Keratinocyte (primary cell): Measurements from ENCODE around the gene MYL6. TPM values are rescaled to one million over a fixed set of nuclear protein-coding genes. Genes with fewer than 3 reads are reported as not detected.

Source experiments
- DNase-seq: peaks from one replicate; pipeline ENCODE4 v3.0.0-alpha.2; 2011; ENCODE audit warnings: low read depth, missing footprints, low spot score
- FAIRE-seq: peaks from 2 replicates; lab custom pipeline; 2011; peaks lifted over from hg19 to GRCh38; lab: Jason Lieb, UNC
- H2AFZ ChIP-seq: 2 replicates; pipeline ENCODE4 v1.6.0; 2012; ENCODE audit warnings: low read length, control low read depth, inconsistent platforms; ENCODE audit not compliant: control insufficient read depth
- H3K27ac ChIP-seq: 2 replicates; pipeline ENCODE4 v1.5.1; 2011; ENCODE audit warnings: low read length; ENCODE audit not compliant: control insufficient read depth, insufficient read depth
- H3K27me3 ChIP-seq: 3 replicates; pipeline ENCODE4 v1.6.0; 2011; ENCODE audit warnings: low read length; ENCODE audit not compliant: control insufficient read depth, insufficient read depth; ENCODE audit errors: extremely low read depth
- H3K36me3 ChIP-seq, 2 experiments: 2 replicates in 1 of 2; 3 replicates in 1 of 2; pipeline ENCODE4 v1.5.1; 2011; ENCODE audit warnings: low read length in 2 of 2, mild to moderate bottlenecking in 1 of 2; ENCODE audit not compliant: control insufficient read depth in 2 of 2, insufficient read depth in 2 of 2; ENCODE audit errors: extremely low read depth in 1 of 2
- H3K4me1 ChIP-seq: 3 replicates; pipeline ENCODE4 v1.5.1; 2011; ENCODE audit warnings: low read length; ENCODE audit not compliant: control insufficient read depth, insufficient read depth; ENCODE audit errors: extremely low read depth
- H3K4me2 ChIP-seq: 3 replicates; pipeline ENCODE4 v1.6.0; 2011; ENCODE audit warnings: low read depth, low read length; ENCODE audit not compliant: control insufficient read depth, insufficient read depth; ENCODE audit errors: extremely low read depth
- H3K4me3 ChIP-seq, 3 experiments: fragments of 200-600 bp in 1 of 3; sonication (generic) in 1 of 3; 2 replicates in 2 of 3; 3 replicates in 1 of 3; pipeline ENCODE4 v1.5.1; 2011 to 2016; ENCODE audit warnings: low read length in 3 of 3, mild to moderate bottlenecking in 3 of 3, control low read depth in 2 of 3, inconsistent platforms in 1 of 3, low read depth in 1 of 3, mixed read lengths in 1 of 3, mixed run types in 1 of 3, moderate library complexity in 1 of 3; ENCODE audit not compliant: control insufficient read depth in 2 of 3, insufficient read depth in 2 of 3; ENCODE audit errors: extremely low read depth in 1 of 3
- H3K79me2 ChIP-seq: 2 replicates; pipeline ENCODE4 v1.6.0; 2012; ENCODE audit warnings: low read length; ENCODE audit not compliant: control insufficient read depth, insufficient read depth
- H3K9ac ChIP-seq: 3 replicates; pipeline ENCODE4 v1.6.0; 2011; ENCODE audit warnings: low read length; ENCODE audit not compliant: control insufficient read depth, insufficient read depth; ENCODE audit errors: extremely low read depth
- H3K9me1 ChIP-seq: 3 replicates; pipeline ENCODE4 v1.6.0; 2011; ENCODE audit warnings: low read length; ENCODE audit not compliant: control insufficient read depth, insufficient read depth; ENCODE audit errors: extremely low read depth
- H3K9me3 ChIP-seq: 2 replicates; pipeline ENCODE4 v1.5.1; 2012; ENCODE audit warnings: low read depth, low read length; ENCODE audit not compliant: control insufficient read depth
- H4K20me1 ChIP-seq: 3 replicates; pipeline ENCODE4 v1.6.0; 2011; ENCODE audit warnings: low read length; ENCODE audit not compliant: control insufficient read depth, insufficient read depth; ENCODE audit errors: extremely low read depth
- CTCF ChIP-seq, 3 experiments: IDR thresholded peaks in 1 of 3; conservative IDR thresholded peaks in 1 of 3; optimal IDR thresholded peaks in 1 of 3; 2 replicates in 2 of 3; 3 replicates in 1 of 3; pipeline versions ENCODE3 to v1.5.1; 2011; ENCODE audit warnings: low read length in 3 of 3, mild to moderate bottlenecking in 3 of 3, moderate library complexity in 2 of 3, control low read depth in 1 of 3, inconsistent platforms in 1 of 3; ENCODE audit not compliant: insufficient read depth in 2 of 3; ENCODE audit errors: extremely low read depth in 1 of 3
- EZH2 ChIP-seq: IDR thresholded peaks from one replicate; pipeline ENCODE4 v1.6.1; 2012; ENCODE audit warnings: inconsistent platforms, mild to moderate bottlenecking, low read length, moderate library complexity
- dilution Hi-C: fragments of 300-500 bp; cut with MboI; formaldehyde crosslinking; loops from one replicate; pipeline ENCODE4 v1.7.0; 2020; ENCODE audit warnings: low sequenced_read_pairs; ENCODE audit not compliant: extremely low pct_ligation_motif_present
- polyA plus RNA-seq, 5 experiments: library from polyadenylated mRNA; depleted of rRNA in 3 of 5; stranded (reverse) in 3 of 5; stranded (forward) in 1 of 5; unstranded in 1 of 5; fragments of >200 nt; gene quantifications; 1 replicate in 1 of 5; 2 replicates in 3 of 5; 3 replicates in 1 of 5; pipeline versions ENCODE4 v1.2.1 to v1.2.3, GENCODE V29; 2011 to 2012; ENCODE audit warnings: missing spikeins in 2 of 5, low read depth in 1 of 5, low replicate concordance in 1 of 5

MYL6 gene
- polyA plus RNA-seq, 1 donor (not counting 4 experiments of a cell fraction or from before 2014, with no cell fraction given) = 4,542 TPM

GRCh38 chr12:56206452-56207166 is 48.5 kb downstream of the MYL6 start:
- FAIRE-seq (no peak), DNase-seq (no peak)
- Histone ChIP-seq H3K27me3 (no peaks in the 10 kb centered on the region), H3K4me1 (no peaks in the 10 kb centered on the region), H3K27ac (no peak overlapping the region), H4K20me1 (no peaks in the 10 kb centered on the region), H3K36me3 (peaks cover 26 to 43% of the 10 kb centered on the region in 2 experiments), H3K9me3 (no peaks in the 10 kb centered on the region), H2AFZ (no peak overlapping the region), H3K9ac (no peak overlapping the region), H3K4me2 (no peak overlapping the region), H3K9me1 (no peaks in the 10 kb centered on the region), H3K79me2 (no peaks in the 10 kb centered on the region), H3K4me3 (no peak overlapping the region)
- TF ChIP-seq EZH2 (no peak), CTCF (optimal IDR thresholded peaks at IDR 0.05 in 1 of 3, IDR thresholded peaks at IDR 0.05 in 1 of 3, conservative IDR thresholded peaks at IDR 0.05 in 1 of 3; ENCODE audit: extremely low read depth in 1 of 3, insufficient read depth in 2 of 3, low read length in 3 of 3) (peak; percentile 68 to 78 (median 71))
- dilution Hi-C loops = no loop called here

- DNase-seq = no peak
- H3K79me2 ChIP-seq = no peaks in the 10 kb centered on the region
- no peak overlapping the region for H2AFZ ChIP-seq
- TF ChIP-seq EZH2 (no peak), CTCF (optimal IDR thresholded peaks at IDR 0.05 in 1 of 3, IDR thresholded peaks at IDR 0.05 in 1 of 3, conservative IDR thresholded peaks at IDR 0.05 in 1 of 3; ENCODE audit: extremely low read depth in 1 of 3, insufficient read depth in 2 of 3, low read length in 3 of 3) (no peak)
- dilution Hi-C loops = no loop called here
- H3K4me3 ChIP-seq = no peak overlapping the region
- H4K20me1 ChIP-seq = no peaks in the 10 kb centered on the region
- no peak overlapping the region for H3K4me2 ChIP-seq
- H3K4me1 ChIP-seq = no peaks in the 10 kb centered on the region
- FAIRE-seq = no peak
- H3K27ac ChIP-seq = no peak overlapping the region
- no peaks in the 10 kb centered on the region for H3K27me3 ChIP-seq
- H3K9ac ChIP-seq = no peak overlapping the region
- H3K36me3 ChIP-seq = peaks cover 35 to 47% of the 10 kb centered on the region in 2 experiments
- H3K9me3 ChIP-seq = no peaks in the 10 kb centered on the region
- H3K9me1 ChIP-seq = no peaks in the 10 kb centered on the region
These were observed 49.8 kb downstream of the MYL6 start for GRCh38 chr12:56208006-56208405.

Other genes starting within 250 kb of the MYL6 start
- 43.6 to 63.4 TPM (median 61.6 TPM) in 3 replicates for gene PYM1, start 230.5 kb upstream of the MYL6 start, polyA plus RNA-seq
- gene DGKA, start 227.2 kb upstream of the MYL6 start, polyA plus RNA-seq = 161 to 263 TPM (median 174 TPM) in 3 replicates
- 1.3 to 2.1 TPM (median 1.4 TPM) in 3 replicates for gene PMEL, start 192.3 kb upstream of the MYL6 start, polyA plus RNA-seq
- 34.3 to 49.3 TPM (median 47.3 TPM) in 3 replicates for gene CDK2, start 191.5 kb upstream of the MYL6 start, polyA plus RNA-seq
- gene RAB5B, start 184.3 kb upstream of the MYL6 start, polyA plus RNA-seq = 132 to 162 TPM (median 138 TPM) in 3 replicates
- gene SUOX, start 161.1 kb upstream of the MYL6 start, polyA plus RNA-seq = 9.0 to 10.8 TPM (median 9.4 TPM) in 3 replicates
- gene IKZF4, start 137.3 kb upstream of the MYL6 start, polyA plus RNA-seq = 0.97 to 1.8 TPM (median 1.1 TPM) in 3 replicates
- 663 to 1,841 TPM (median 663 TPM) in 3 replicates for gene RPS26, start 116.4 kb upstream of the MYL6 start, polyA plus RNA-seq
- gene ERBB3, start 78.2 kb upstream of the MYL6 start, polyA plus RNA-seq = 13.6 to 19.8 TPM (median 16.4 TPM) in 3 replicates
- gene PA2G4, start 53.8 kb upstream of the MYL6 start, polyA plus RNA-seq = 247 to 505 TPM (median 480 TPM) in 3 replicates
- 7,566 to 10,481 TPM (median 10,062 TPM) in 3 replicates for gene RPL41, start 41.7 kb upstream of the MYL6 start, polyA plus RNA-seq
- gene ZC3H10, start 40.1 kb upstream of the MYL6 start, polyA plus RNA-seq = 0.81 to 1.0 TPM (median 0.85 TPM) in 3 replicates
- 140 to 205 TPM (median 141 TPM) in 3 replicates for gene ESYT1, start 30.1 kb upstream of the MYL6 start, polyA plus RNA-seq
- 42.3 to 44.9 TPM (median 44.9 TPM) in 3 replicates for gene MYL6B, start 5.8 kb upstream of the MYL6 start, polyA plus RNA-seq
- 23.3 to 37.6 TPM (median 32.5 TPM) in 3 replicates for gene SMARCC2, start 31.1 kb downstream of the MYL6 start, polyA plus RNA-seq
- gene RNF41, start 63.6 kb downstream of the MYL6 start, polyA plus RNA-seq = 42.2 to 62.0 TPM (median 49.7 TPM) in 3 replicates
- 45.6 to 53.5 TPM (median 53.0 TPM) in 3 replicates for gene NABP2, start 66.0 kb downstream of the MYL6 start, polyA plus RNA-seq
- gene SLC39A5, start 71.7 kb downstream of the MYL6 start, polyA plus RNA-seq = 0.09 TPM in 1 of 3 replicates, not detected in the others
- 14.0 to 21.0 TPM (median 15.2 TPM) in 3 replicates for gene ANKRD52, start 100.0 kb downstream of the MYL6 start, polyA plus RNA-seq
- gene COQ10A, start 108.6 kb downstream of the MYL6 start, polyA plus RNA-seq = 7.5 to 12.1 TPM (median 11.6 TPM) in 3 replicates
- gene CS, start 142.0 kb downstream of the MYL6 start, polyA plus RNA-seq = 54.3 to 197 TPM (median 105 TPM) in 3 replicates
- 122 to 162 TPM (median 160 TPM) in 3 replicates for gene CNPY2, start 157.6 kb downstream of the MYL6 start, polyA plus RNA-seq
- 20.0 to 26.3 TPM (median 26.2 TPM) in 3 replicates for gene PAN2, start 175.6 kb downstream of the MYL6 start, polyA plus RNA-seq
- gene IL23A, start 180.5 kb downstream of the MYL6 start, polyA plus RNA-seq = 0.68 to 1.6 TPM (median 1.5 TPM) in 3 replicates
- 95.8 to 120 TPM (median 109 TPM) in 3 replicates for gene STAT2, start 201.7 kb downstream of the MYL6 start, polyA plus RNA-seq
- not detected in 3 replicates for gene APOF, start 204.5 kb downstream of the MYL6 start, polyA plus RNA-seq